Measurements from ENCODE around the gene SRC. TPM values are rescaled to one million over a fixed set of nuclear protein-coding genes. Genes with fewer than 3 reads are reported as not detected.
A peak's percentile ranks its signal among the peaks of the same experiment; 100 is the strongest.

SRC gene
- total and polyA plus RNA-seq, 7 experiments from 2014 or later: 0.63 to 26.6 (median 2.9) TPM

GRCh38 chr20:37398750-37399621 is 53.0 kb downstream of the SRC start:
- H3K27me3 Mint-ChIP-seq: no peaks in the 10 kb centered on the region
- H3K36me3 ChIP-seq (ENCODE audit: control insufficient read depth in 2 of 3, insufficient read depth in 3 of 3, low read length in 3 of 3): no peaks in the 10 kb centered on the region
- H3K4me1 Mint-ChIP-seq: no peaks in the 10 kb centered on the region
- H3K9me3 ChIP-seq (ENCODE audit: control insufficient read depth in 2 of 3, low read length in 3 of 3): no peaks in the 10 kb centered on the region
- H3K4me3 ChIP-seq (ENCODE audit: low read length): no peak overlapping the region
- no peaks in the 10 kb centered on the region for H3K36me3 Mint-ChIP-seq
- ATAC-seq (no peak), DNase-seq (no peak)
- peak overlapping the region in 1 of 9 donors; percentile 20 for H3K27ac Mint-ChIP-seq
- ChIA-PET CTCF (no interaction called here), POLR2A (no interaction called here)
- H3K4me3 Mint-ChIP-seq: no peak overlapping the region
- intact Hi-C loops (cut with micrococcal nuclease): no loop called here
- no peaks in the 10 kb centered on the region for H3K27me3 ChIP-seq (ENCODE audit: control insufficient read depth in 2 of 2, insufficient read depth in 2 of 2, low read length in 2 of 2)
- H3K9me3 Mint-ChIP-seq: no peaks in the 10 kb centered on the region
- H3K4me1 ChIP-seq (ENCODE audit: control insufficient read depth in 2 of 2, insufficient read depth in 2 of 2, low read length in 2 of 2): no peaks in the 10 kb centered on the region
- no peak overlapping the region for H3K27ac ChIP-seq (ENCODE audit: low read depth, low read length)

GRCh38 chr20:37401282-37401929 is 55.5 kb downstream of the SRC start:
- H3K4me3 Mint-ChIP-seq: no peak overlapping the region
- Histone ChIP-seq H3K27me3 (ENCODE audit: control insufficient read depth in 2 of 2, insufficient read depth in 2 of 2, low read length in 2 of 2) (no peaks in the 10 kb centered on the region), H3K9me3 (ENCODE audit: control insufficient read depth in 2 of 3, low read length in 3 of 3) (no peaks in the 10 kb centered on the region), H3K36me3 (ENCODE audit: control insufficient read depth in 2 of 3, insufficient read depth in 3 of 3, low read length in 3 of 3) (no peaks in the 10 kb centered on the region), H3K27ac (ENCODE audit: low read depth, low read length) (no peak overlapping the region), H3K4me3 (ENCODE audit: low read length) (no peak overlapping the region), H3K4me1 (ENCODE audit: control insufficient read depth in 2 of 2, insufficient read depth in 2 of 2, low read length in 2 of 2) (no peaks in the 10 kb centered on the region)
- CTCF ChIA-PET: no interaction called here
- no peaks in the 10 kb centered on the region for H3K36me3 Mint-ChIP-seq
- POLR2A ChIA-PET: interaction anchor here (0.8 kb wide), 1 partner anchor 200 kb away, joined by 5 read pairs; no protein-coding TSS in a partner anchor
- peaks cover 0 to 11% (median 9%) of the 10 kb centered on the region in 5 donors for H3K27me3 Mint-ChIP-seq
- intact Hi-C loops (cut with micrococcal nuclease): no loop called here
- peaks cover 5 to 12% (median 7%) of the 10 kb centered on the region in 7 donors for H3K4me1 Mint-ChIP-seq
- DNase-seq: no peak
- no peak overlapping the region for H3K27ac Mint-ChIP-seq
- no peak for ATAC-seq
- no peaks in the 10 kb centered on the region for H3K9me3 Mint-ChIP-seq

GRCh38 chr20:37401930-37402675 is 56.2 kb downstream of the SRC start:
- intact Hi-C loops (cut with micrococcal nuclease): no loop called here
- DNase-seq (no peak), ATAC-seq (no peak)
- H3K27ac Mint-ChIP-seq: no peak overlapping the region
- CTCF ChIA-PET: interaction anchor here (0.7 kb wide), 1 partner anchor 9 kb away, joined by 5 read pairs; no protein-coding TSS in a partner anchor
- no peaks in the 10 kb centered on the region for H3K36me3 Mint-ChIP-seq
- Histone ChIP-seq H3K4me1 (ENCODE audit: control insufficient read depth in 2 of 2, insufficient read depth in 2 of 2, low read length in 2 of 2) (no peaks in the 10 kb centered on the region), H3K4me3 (ENCODE audit: low read length) (no peak overlapping the region), H3K27ac (ENCODE audit: low read depth, low read length) (no peak overlapping the region), H3K9me3 (ENCODE audit: control insufficient read depth in 2 of 3, low read length in 3 of 3) (no peaks in the 10 kb centered on the region), H3K36me3 (ENCODE audit: control insufficient read depth in 2 of 3, insufficient read depth in 3 of 3, low read length in 3 of 3) (no peaks in the 10 kb centered on the region), H3K27me3 (ENCODE audit: control insufficient read depth in 2 of 2, insufficient read depth in 2 of 2, low read length in 2 of 2) (no peaks in the 10 kb centered on the region)
- no peak overlapping the region for H3K4me3 Mint-ChIP-seq
- H3K27me3 Mint-ChIP-seq: peaks cover under 1 to 12% (median 9%) of the 10 kb centered on the region in 5 donors
- H3K4me1 Mint-ChIP-seq: peaks cover 5 to 13% (median 8%) of the 10 kb centered on the region in 7 donors
- POLR2A ChIA-PET: no interaction called here
- no peaks in the 10 kb centered on the region for H3K9me3 Mint-ChIP-seq

- CTCF ChIA-PET: no interaction called here
- no peaks in the 10 kb centered on the region for H3K27me3 ChIP-seq (ENCODE audit: control insufficient read depth in 2 of 2, insufficient read depth in 2 of 2, low read length in 2 of 2)
- DNase-seq: no peak
- Mint-ChIP-seq H3K9me3 (no peaks in the 10 kb centered on the region), H3K36me3 (no peaks in the 10 kb centered on the region), H3K27me3 (peaks cover 12 to 25% (median 16%) of the 10 kb centered on the region in 5 donors), H3K4me3 (no peak overlapping the region), H3K27ac (no peak overlapping the region), H3K4me1 (peaks cover 5 to 17% (median 12%) of the 10 kb centered on the region in 7 donors)
- intact Hi-C loops (cut with micrococcal nuclease): no loop called here
- H3K4me1 ChIP-seq (ENCODE audit: control insufficient read depth in 2 of 2, insufficient read depth in 2 of 2, low read length in 2 of 2): no peaks in the 10 kb centered on the region
- H3K9me3 ChIP-seq (ENCODE audit: control insufficient read depth in 2 of 3, low read length in 3 of 3): no peaks in the 10 kb centered on the region
- no peak for ATAC-seq
- H3K27ac ChIP-seq (ENCODE audit: low read depth, low read length): no peak overlapping the region
- no peaks in the 10 kb centered on the region for H3K36me3 ChIP-seq (ENCODE audit: control insufficient read depth in 2 of 3, insufficient read depth in 3 of 3, low read length in 3 of 3)
- POLR2A ChIA-PET: no interaction called here
- no peak overlapping the region for H3K4me3 ChIP-seq (ENCODE audit: low read length)
Measured at GRCh38 chr20:37403107-37404033, 57.4 kb downstream of the SRC start.

- ATAC-seq (no peak), DNase-seq (no peak)
- intact Hi-C loops (cut with micrococcal nuclease): no loop called here
- Histone ChIP-seq H3K4me3 (ENCODE audit: low read length) (no peak overlapping the region), H3K27me3 (ENCODE audit: control insufficient read depth in 2 of 2, insufficient read depth in 2 of 2, low read length in 2 of 2) (no peaks in the 10 kb centered on the region), H3K27ac (ENCODE audit: low read depth, low read length) (no peak overlapping the region), H3K9me3 (ENCODE audit: control insufficient read depth in 2 of 3, low read length in 3 of 3) (no peaks in the 10 kb centered on the region), H3K4me1 (ENCODE audit: control insufficient read depth in 2 of 2, insufficient read depth in 2 of 2, low read length in 2 of 2) (no peaks in the 10 kb centered on the region), H3K36me3 (ENCODE audit: control insufficient read depth in 2 of 3, insufficient read depth in 3 of 3, low read length in 3 of 3) (no peaks in the 10 kb centered on the region)
- Mint-ChIP-seq H3K27ac (no peak overlapping the region), H3K36me3 (no peaks in the 10 kb centered on the region), H3K9me3 (no peaks in the 10 kb centered on the region), H3K4me3 (no peak overlapping the region), H3K27me3 (peaks cover 21 to 36% (median 25%) of the 10 kb centered on the region in 5 donors), H3K4me1 (peaks cover 5 to 19% (median 17%) of the 10 kb centered on the region in 7 donors)
- POLR2A ChIA-PET: no interaction called here
- CTCF ChIA-PET: no interaction called here
Measured at GRCh38 chr20:37404461-37404890, 58.5 kb downstream of the SRC start.

GRCh38 chr20:37405351-37405897 is 59.5 kb downstream of the SRC start:
- Histone ChIP-seq H3K36me3 (ENCODE audit: control insufficient read depth in 2 of 3, insufficient read depth in 3 of 3, low read length in 3 of 3) (no peaks in the 10 kb centered on the region), H3K27ac (ENCODE audit: low read depth, low read length) (no peak overlapping the region), H3K27me3 (ENCODE audit: control insufficient read depth in 2 of 2, insufficient read depth in 2 of 2, low read length in 2 of 2) (no peaks in the 10 kb centered on the region), H3K4me3 (ENCODE audit: low read length) (no peak overlapping the region), H3K4me1 (ENCODE audit: control insufficient read depth in 2 of 2, insufficient read depth in 2 of 2, low read length in 2 of 2) (no peaks in the 10 kb centered on the region), H3K9me3 (ENCODE audit: control insufficient read depth in 2 of 3, low read length in 3 of 3) (no peaks in the 10 kb centered on the region)
- Mint-ChIP-seq H3K4me3 (peak overlapping the region in 9 of 10 donors; percentile 43 to 82 (median 71)), H3K9me3 (no peaks in the 10 kb centered on the region), H3K36me3 (no peaks in the 10 kb centered on the region), H3K27me3 (peaks cover 28 to 46% (median 35%) of the 10 kb centered on the region in 5 donors), H3K27ac (peak overlapping the region in 1 of 9 donors; percentile 21), H3K4me1 (peaks cover 5 to 19% (median 17%) of the 10 kb centered on the region in 7 donors)
- ATAC-seq (no peak), DNase-seq (no peak)
- POLR2A ChIA-PET: no interaction called here
- CTCF ChIA-PET: no interaction called here
- intact Hi-C loops (cut with micrococcal nuclease): no loop called here

Data from naive thymus-derived CD4-positive, alpha-beta T cell (primary cell).